ENCODE measurements around the gene TNFAIP2. TPM values are rescaled to one million over a fixed set of nuclear protein-coding genes. Genes with fewer than 3 reads are reported as not detected.

TNFAIP2 gene
- total RNA-seq, 6 experiments from 2014 or later: 23.2 to 122 (median 32.6) TPM

DNA sequence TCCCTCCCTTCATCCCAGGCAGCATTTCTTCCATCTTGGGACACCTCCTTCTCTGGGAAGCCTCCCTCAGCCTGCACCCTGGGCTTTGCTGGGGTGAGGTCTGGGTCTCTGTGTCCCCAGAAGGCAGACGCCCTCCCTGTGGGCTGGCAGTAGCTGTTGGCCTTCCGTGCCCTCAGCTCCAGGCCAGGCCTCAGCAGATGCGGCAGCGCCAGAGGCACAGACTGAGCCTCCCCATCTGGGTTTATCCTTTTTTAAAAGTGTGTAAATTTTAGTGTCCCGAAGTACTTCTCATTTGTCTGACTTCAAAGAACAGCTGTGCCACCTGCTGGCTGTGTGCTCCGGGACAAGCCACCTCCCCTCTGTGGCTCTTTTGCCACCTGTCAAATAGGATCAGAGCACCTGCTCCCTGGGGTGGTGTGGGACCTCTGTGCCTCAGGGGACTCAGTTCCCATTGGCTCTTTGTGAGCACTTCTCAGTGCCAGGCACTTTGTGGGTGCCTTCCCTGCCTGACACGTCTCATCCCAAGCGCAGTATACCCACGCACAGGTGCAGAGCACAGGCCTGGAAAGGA is 17.6 kb upstream of the TNFAIP2 start:
- peak overlapping the region in 1 of 3 donors; percentile 29 for H3K27ac ChIP-seq
- 29% methylated on average over 2 of the region's 9 CpGs for WGBS (ENCODE audit: insufficient coverage, low coverage, low lambda C conversion rate, missing lambda C conversion rate)
- H3K27me3 ChIP-seq: no peaks in the 10 kb centered on the region
- H3K4me1 ChIP-seq: peaks cover 0 to 80% (median 31%) of the 10 kb centered on the region in 4 donors
- H3K9me3 ChIP-seq: no peaks in the 10 kb centered on the region
- intact Hi-C loops (cut with DNase I): loop anchor here (5.0 to 10.0 kb wide), 3 partner anchors 79 to 187 kb away; no protein-coding TSS in a partner anchor
- peaks cover 0 to 7% (median 0%) of the 10 kb centered on the region in 4 donors for H3K36me3 ChIP-seq
- ATAC-seq (no peak), DNase-seq (peak in 1 of 3 donors; percentile 32)
- TF ChIP-seq, protein P1, sequence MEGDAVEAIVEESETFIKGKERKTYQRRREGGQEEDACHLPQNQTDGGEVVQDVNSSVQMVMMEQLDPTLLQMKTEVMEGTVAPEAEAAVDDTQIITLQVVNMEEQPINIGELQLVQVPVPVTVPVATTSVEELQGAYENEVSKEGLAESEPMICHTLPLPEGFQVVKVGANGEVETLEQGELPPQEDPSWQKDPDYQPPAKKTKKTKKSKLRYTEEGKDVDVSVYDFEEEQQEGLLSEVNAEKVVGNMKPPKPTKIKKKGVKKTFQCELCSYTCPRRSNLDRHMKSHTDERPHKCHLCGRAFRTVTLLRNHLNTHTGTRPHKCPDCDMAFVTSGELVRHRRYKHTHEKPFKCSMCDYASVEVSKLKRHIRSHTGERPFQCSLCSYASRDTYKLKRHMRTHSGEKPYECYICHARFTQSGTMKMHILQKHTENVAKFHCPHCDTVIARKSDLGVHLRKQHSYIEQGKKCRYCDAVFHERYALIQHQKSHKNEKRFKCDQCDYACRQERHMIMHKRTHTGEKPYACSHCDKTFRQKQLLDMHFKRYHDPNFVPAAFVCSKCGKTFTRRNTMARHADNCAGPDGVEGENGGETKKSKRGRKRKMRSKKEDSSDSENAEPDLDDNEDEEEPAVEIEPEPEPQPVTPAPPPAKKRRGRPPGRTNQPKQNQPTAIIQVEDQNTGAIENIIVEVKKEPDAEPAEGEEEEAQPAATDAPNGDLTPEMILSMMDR (IDR thresholded peaks at IDR 0.05): peak in 2 of 4 donors; percentile 17 to 25
- TF ChIP-seq POLR2A (IDR thresholded peaks at IDR 0.05): no peak
- no peak overlapping the region for H3K4me3 ChIP-seq

DNA sequence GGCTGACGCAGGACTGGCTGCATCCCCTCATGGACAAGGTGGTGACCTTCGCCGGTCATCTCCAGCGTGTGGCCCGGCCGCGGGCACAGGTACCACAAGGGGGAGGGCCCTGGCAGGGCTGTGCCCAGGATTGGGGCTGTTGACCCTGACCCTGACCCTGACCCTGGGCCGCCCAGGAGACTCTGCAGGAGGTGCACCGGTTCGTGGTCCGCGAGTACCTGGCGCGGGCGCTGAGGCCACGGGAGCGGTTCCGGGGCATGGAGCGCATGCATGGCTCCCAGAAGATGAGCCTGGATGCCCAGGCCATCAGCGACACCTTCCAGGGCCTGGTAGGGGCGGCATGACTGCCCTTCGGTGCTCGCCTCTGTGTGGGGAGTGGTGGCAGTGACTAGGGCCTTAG is 15.8 kb upstream of the TNFAIP2 start:
- Histone ChIP-seq H3K4me3 (no peak overlapping the region), H3K27me3 (no peaks in the 10 kb centered on the region), H3K4me1 (peaks cover 0 to 82% (median 28%) of the 10 kb centered on the region in 4 donors), H3K27ac (peak overlapping the region in 1 of 3 donors; percentile 45), H3K36me3 (peaks cover 0 to under 1% (median 0%) of the 10 kb centered on the region in 4 donors), H3K9me3 (no peaks in the 10 kb centered on the region)
- intact Hi-C loops (cut with DNase I): loop anchor here (5.0 to 10.0 kb wide), 3 partner anchors 77 to 185 kb away; no protein-coding TSS in a partner anchor
- DNase-seq (peak; percentile 70 to 92 (median 78)), ATAC-seq (peak; percentile 4 to 49 (median 35))
- 87% methylated on average over 10 of the region's 23 CpGs for WGBS (ENCODE audit: insufficient coverage, low coverage, low lambda C conversion rate, missing lambda C conversion rate)
- TF ChIP-seq, protein P1 (IDR thresholded peaks at IDR 0.05): peak in 1 of 4 donors; percentile 6
- no peak for TF ChIP-seq POLR2A (IDR thresholded peaks at IDR 0.05)

DNA sequence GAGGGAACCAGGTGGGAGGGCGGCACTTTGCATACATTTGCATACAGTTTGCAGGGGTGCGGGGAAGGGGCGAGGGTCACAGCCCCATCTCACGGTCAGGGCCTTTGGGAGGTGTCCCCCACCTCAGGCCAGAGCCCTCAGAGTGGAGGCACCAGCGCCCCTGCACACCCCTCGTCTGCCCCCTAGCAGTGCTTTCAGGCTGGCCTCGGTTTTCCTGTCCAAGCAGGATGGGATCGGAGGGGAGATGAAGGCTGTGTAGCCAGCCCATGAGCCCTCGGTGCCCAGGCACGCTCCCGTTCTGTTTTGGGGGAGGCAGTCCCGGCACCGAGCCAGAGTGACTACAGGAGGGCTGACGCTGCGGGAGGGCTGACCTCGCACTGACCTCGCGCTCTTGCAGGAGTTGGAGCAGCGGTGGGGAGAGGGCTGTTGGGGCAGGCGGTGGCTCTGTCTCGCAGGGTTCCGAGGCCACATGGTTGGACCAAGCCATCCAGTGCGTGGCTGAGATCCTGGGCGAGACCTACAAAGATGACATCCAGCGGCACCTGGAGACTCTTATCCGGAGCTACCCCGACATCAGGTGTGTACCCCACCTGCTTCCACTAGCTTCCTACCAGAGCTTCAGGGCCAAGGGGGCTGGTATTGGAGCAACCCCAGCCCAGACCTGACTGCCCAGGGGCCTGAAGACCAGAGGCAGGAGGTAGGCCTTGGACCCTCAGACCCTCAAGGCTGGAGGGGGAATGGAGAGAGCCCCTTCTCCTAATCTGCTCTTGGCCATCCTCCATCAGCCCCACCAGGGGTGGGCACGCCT is 15.1 kb upstream of the TNFAIP2 start:
- WGBS (ENCODE audit: insufficient coverage, low coverage, low lambda C conversion rate, missing lambda C conversion rate): 35% methylated on average over 7 of the region's 28 CpGs
- H3K27ac ChIP-seq: peak overlapping the region in 1 of 3 donors; percentile 45
- peaks cover 0 to 81% (median 28%) of the 10 kb centered on the region in 4 donors for H3K4me1 ChIP-seq
- no peaks in the 10 kb centered on the region for H3K27me3 ChIP-seq
- DNase-seq (no peak), ATAC-seq (no peak)
- intact Hi-C loops (cut with DNase I): loop anchor here (5.0 to 10.0 kb wide), 3 partner anchors 77 to 184 kb away; no protein-coding TSS in a partner anchor
- H3K4me3 ChIP-seq: no peak overlapping the region
- TF ChIP-seq, protein P1 (IDR thresholded peaks at IDR 0.05): no peak
- TF ChIP-seq POLR2A (IDR thresholded peaks at IDR 0.05): no peak
- no peaks in the 10 kb centered on the region for H3K36me3 ChIP-seq
- no peaks in the 10 kb centered on the region for H3K9me3 ChIP-seq

DNA sequence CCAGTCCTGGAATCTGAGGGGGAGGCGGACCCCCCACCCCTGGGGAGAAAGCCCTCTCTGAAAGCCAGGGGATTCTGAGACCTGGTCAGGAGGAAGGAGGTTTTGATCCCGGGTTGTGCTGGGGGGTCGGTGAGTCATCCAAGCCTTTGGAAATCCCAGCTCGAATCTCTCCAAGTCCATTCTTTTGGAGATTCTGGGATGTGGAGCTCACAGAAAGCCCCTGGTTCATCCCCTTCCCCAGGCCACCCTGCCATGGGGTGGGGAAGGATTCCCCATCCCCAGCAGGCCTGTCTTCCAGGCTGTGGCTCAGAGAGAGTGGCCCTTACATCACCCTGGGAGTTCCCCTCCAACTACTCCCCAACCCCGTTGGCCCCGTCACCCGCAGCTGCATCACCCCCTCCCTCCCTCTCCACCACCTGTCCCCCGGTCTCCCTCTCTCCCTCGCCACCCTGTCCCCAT is 14.5 kb upstream of the TNFAIP2 start:
- 5% methylated on average over 5 of the region's 9 CpGs for WGBS (ENCODE audit: insufficient coverage, low coverage, low lambda C conversion rate, missing lambda C conversion rate)
- Histone ChIP-seq H3K4me3 (no peak overlapping the region), H3K27me3 (no peaks in the 10 kb centered on the region), H3K27ac (peak overlapping the region in 1 of 3 donors; percentile 45), H3K4me1 (peaks cover 0 to 81% (median 29%) of the 10 kb centered on the region in 4 donors), H3K36me3 (no peaks in the 10 kb centered on the region), H3K9me3 (no peaks in the 10 kb centered on the region)
- intact Hi-C loops (cut with DNase I): loop anchor here (5.0 to 10.0 kb wide), 3 partner anchors 76 to 184 kb away; no protein-coding TSS in a partner anchor
- ATAC-seq: peak in 1 of 4 donors; percentile 10
- peak in 1 of 3 donors; percentile 58 for DNase-seq
- TF ChIP-seq POLR2A (IDR thresholded peaks at IDR 0.05): no peak
- TF ChIP-seq, protein P1 (IDR thresholded peaks at IDR 0.05): no peak

All from right lobe of liver (tissue), 6 donors.